Suprapubic skin (tissue), 4 donors: ENCODE measurements around the gene PEPD. TPM values are rescaled to one million over a fixed set of nuclear protein-coding genes. Genes with fewer than 3 reads are reported as not detected.
A peak's percentile ranks its signal among the peaks of the same experiment; 100 is the strongest.

ENCODE experiments used
- DNase-seq, 2 donors: peaks; one replicate each; pipeline ENCODE4 v3.0.0-alpha.2; 2019; ENCODE audit warnings: low spot score in 2 of 2
- H3K27ac ChIP-seq: fragments of 200-600 bp; sonication (generic); one replicate; pipeline ENCODE4 v1.5.1; 2019
- H3K27me3 ChIP-seq: fragments of 200-600 bp; sonication (generic); one replicate; pipeline ENCODE4 v1.5.1; 2019
- H3K36me3 ChIP-seq: fragments of 200-600 bp; sonication (generic); one replicate; pipeline ENCODE4 v1.5.1; 2019
- H3K4me1 ChIP-seq: fragments of 200-600 bp; sonication (generic); one replicate; pipeline ENCODE4 v1.5.1; 2019
- H3K4me3 ChIP-seq: fragments of 200-600 bp; sonication (generic); one replicate; pipeline ENCODE4 v1.5.1; 2019; ENCODE audit warnings: mild to moderate bottlenecking
- H3K9me3 ChIP-seq: fragments of 200-600 bp; sonication (generic); one replicate; pipeline ENCODE4 v1.5.1; 2019
- EP300 ChIP-seq: sonication (generic); formaldehyde crosslinking; IDR thresholded peaks from one replicate; pipeline ENCODE4 v1.6.1; 2017; ENCODE audit warnings: antibody characterized with exemption
- POLR2A ChIP-seq, 2 donors: fragments of 450-650 bp; IDR thresholded peaks; one replicate each; pipeline ENCODE4 v1.6.1; 2017; ENCODE audit warnings: antibody characterized with exemption in 2 of 2, mild to moderate bottlenecking in 2 of 2, moderate library complexity in 2 of 2
- POLR2AphosphoS5 ChIP-seq, 3 donors: sonication (generic); formaldehyde crosslinking; IDR thresholded peaks; one replicate each; pipeline ENCODE4 v1.6.1; 2017; ENCODE audit warnings: antibody characterized with exemption in 3 of 3
- WGBS: methylation state at CpG from one replicate; pipeline ENCODE4 v1.1.5; 2018; 5-methylcytosine and 5-hydroxymethylcytosine counted together
- total RNA-seq, 4 donors: library from RNA; depleted of rRNA; stranded (reverse); fragments of >200 nt; gene quantifications; one replicate each; pipeline ENCODE4 v1.1.0, GENCODE V29; 2016
- TF ChIP-seq, protein P1 (sequence below), 2 donors: fragments of 200-600 bp in 1 of 2; fragments of 450-650 bp in 1 of 2; sonication (generic) in 1 of 2; IDR thresholded peaks; one replicate each; pipeline ENCODE4 v1.5.1; 2016 to 2019; ENCODE audit warnings: antibody characterized with exemption in 2 of 2, mild to moderate bottlenecking in 1 of 2, moderate library complexity in 1 of 2

The PEPD gene
- total RNA-seq, 4 donors from 2014 or later: 35.2 to 73.8 (median 55.9) TPM

DNA sequence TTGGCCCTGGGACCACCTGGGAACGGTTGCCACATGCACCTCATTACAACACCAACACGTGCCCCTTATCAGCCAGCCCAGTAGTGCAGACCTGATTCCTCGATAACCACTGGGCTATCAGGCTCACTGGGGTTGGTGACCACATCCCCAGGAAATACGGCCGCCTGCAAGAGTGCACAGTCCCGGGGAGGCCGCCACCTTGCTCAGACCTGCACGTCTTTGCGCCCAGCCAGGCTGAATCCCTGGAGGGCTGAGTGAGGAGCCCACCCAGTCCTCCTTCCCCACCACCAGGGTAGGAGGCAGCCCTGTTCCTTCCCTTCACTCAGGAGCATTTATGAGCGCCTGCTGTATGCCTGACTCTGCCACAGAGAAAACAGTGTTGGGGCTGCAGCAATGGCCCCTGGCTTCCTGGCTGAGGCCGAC, 80.3 kb downstream of the PEPD start:
- 100% methylated on average over 1 of the region's 11 CpGs for WGBS
- TF ChIP-seq POLR2AphosphoS5 (IDR thresholded peaks at IDR 0.05): no peak
- TF ChIP-seq EP300: no peak
- no peak for TF ChIP-seq POLR2A (IDR thresholded peaks at IDR 0.05)
- TF ChIP-seq, protein P1, sequence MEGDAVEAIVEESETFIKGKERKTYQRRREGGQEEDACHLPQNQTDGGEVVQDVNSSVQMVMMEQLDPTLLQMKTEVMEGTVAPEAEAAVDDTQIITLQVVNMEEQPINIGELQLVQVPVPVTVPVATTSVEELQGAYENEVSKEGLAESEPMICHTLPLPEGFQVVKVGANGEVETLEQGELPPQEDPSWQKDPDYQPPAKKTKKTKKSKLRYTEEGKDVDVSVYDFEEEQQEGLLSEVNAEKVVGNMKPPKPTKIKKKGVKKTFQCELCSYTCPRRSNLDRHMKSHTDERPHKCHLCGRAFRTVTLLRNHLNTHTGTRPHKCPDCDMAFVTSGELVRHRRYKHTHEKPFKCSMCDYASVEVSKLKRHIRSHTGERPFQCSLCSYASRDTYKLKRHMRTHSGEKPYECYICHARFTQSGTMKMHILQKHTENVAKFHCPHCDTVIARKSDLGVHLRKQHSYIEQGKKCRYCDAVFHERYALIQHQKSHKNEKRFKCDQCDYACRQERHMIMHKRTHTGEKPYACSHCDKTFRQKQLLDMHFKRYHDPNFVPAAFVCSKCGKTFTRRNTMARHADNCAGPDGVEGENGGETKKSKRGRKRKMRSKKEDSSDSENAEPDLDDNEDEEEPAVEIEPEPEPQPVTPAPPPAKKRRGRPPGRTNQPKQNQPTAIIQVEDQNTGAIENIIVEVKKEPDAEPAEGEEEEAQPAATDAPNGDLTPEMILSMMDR (IDR thresholded peaks at IDR 0.05): no peak
- no peak overlapping the region for H3K4me3 ChIP-seq

DNA sequence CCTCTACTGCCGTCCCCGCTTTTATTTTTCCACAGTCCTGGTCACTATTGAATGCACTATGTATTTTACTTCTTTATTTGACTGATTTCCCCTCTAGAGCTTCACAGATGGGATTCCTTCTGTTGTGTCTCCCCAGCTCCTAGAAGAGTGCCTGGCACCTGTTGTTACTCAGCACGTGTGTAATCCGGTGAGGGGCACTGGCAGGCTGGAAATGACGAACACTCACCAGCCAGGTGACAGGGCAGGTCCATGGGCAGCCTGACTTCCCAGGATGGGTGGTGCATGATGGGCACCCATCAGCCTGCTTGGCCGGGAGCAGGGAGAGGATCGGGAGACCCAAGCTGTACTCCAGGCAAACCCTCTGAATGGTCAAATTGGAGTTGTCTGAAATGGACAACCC, 80.9 kb downstream of the PEPD start:
- WGBS: 95% methylated on average over 7 of the region's 7 CpGs
- H3K9me3 ChIP-seq: no peaks in the 10 kb centered on the region
- H3K27ac ChIP-seq: no peak overlapping the region
- no peaks in the 10 kb centered on the region for H3K36me3 ChIP-seq
- no peak overlapping the region for H3K4me3 ChIP-seq
- DNase-seq: no peak
- no peaks in the 10 kb centered on the region for H3K27me3 ChIP-seq
- no peak for TF ChIP-seq EP300
- TF ChIP-seq, protein P1 (IDR thresholded peaks at IDR 0.05): no peak
- no peak for TF ChIP-seq POLR2A (IDR thresholded peaks at IDR 0.05)
- TF ChIP-seq POLR2AphosphoS5 (IDR thresholded peaks at IDR 0.05): no peak
- no peaks in the 10 kb centered on the region for H3K4me1 ChIP-seq

More for the DNA sequence above, 80.3 kb downstream of the PEPD start:
- no peaks in the 10 kb centered on the region for H3K9me3 ChIP-seq
- no peaks in the 10 kb centered on the region for H3K4me1 ChIP-seq
- H3K36me3 ChIP-seq: no peaks in the 10 kb centered on the region
- H3K27me3 ChIP-seq: no peaks in the 10 kb centered on the region
- peak; percentile 60 to 74 for DNase-seq
- no peak overlapping the region for H3K27ac ChIP-seq

DNA sequence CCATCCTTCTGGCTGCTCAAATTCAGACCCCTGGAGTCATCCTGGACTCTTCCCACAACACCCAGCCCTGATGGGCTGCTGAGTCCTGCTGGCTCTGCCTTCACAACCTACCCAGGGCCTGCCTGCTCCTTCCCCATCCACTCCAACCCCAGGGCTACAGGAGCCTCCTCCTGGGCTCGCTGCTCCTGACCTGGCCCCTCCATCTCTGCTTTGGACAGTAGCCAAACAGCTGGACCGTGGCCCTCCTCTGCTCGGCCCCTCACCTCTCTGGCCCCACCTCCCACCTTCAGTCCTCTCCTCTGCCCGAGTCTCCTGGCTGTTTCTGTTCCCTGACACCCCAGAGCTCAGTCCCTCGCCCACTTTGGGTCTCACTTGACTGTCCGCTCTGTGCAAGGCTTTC, 81.3 kb downstream of the PEPD start:
- WGBS: 88% methylated on average over 6 of the region's 6 CpGs
- no peak for TF ChIP-seq POLR2AphosphoS5 (IDR thresholded peaks at IDR 0.05)
- TF ChIP-seq POLR2A (IDR thresholded peaks at IDR 0.05): no peak
- TF ChIP-seq, protein P1 (IDR thresholded peaks at IDR 0.05): no peak
- TF ChIP-seq EP300: no peak
- no peaks in the 10 kb centered on the region for H3K9me3 ChIP-seq
- no peak for DNase-seq
- H3K4me3 ChIP-seq: no peak overlapping the region
- no peaks in the 10 kb centered on the region for H3K27me3 ChIP-seq
- H3K27ac ChIP-seq: no peak overlapping the region
- no peaks in the 10 kb centered on the region for H3K36me3 ChIP-seq
- H3K4me1 ChIP-seq: no peaks in the 10 kb centered on the region

DNA sequence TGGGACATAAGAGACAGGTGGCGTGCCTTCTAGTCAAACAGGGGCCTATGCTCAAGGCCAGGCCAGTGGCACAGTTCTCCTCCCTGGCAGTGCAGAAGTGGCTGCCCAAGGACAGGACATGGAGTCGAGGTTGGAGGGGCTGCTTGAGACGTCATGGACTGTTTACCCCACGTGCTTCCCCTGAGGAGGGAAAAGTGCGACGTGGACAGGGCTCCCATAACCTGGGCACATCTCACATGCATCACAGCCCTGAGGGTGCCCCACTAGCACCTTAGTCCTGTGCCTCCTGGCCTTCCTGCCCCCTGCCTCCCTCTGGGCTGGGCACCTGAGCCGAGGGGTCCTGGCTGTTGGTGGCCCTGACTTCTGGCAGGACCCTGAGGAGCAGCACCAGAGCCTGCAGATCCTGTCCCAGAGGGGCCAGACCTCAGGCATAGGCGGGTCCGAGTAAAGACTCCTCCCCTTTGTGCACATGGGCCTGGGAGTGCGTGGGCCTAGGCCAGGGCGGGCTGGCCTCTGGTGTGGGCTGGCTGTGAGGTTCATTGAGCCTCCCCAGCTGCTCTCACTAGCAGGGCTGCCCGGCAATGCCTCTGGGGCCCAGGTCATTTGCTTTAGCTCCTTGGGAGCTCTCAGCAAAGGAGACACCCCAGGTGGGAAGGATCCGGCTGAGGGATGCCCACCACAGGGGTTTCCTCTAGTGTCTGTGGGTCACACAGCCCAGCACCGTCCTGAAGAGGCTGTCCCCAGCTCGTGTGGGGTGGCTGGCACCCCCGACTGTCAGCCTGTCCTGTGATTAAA, 82.4 kb downstream of the PEPD start:
- Histone ChIP-seq H3K4me3 (no peak overlapping the region), H3K27me3 (no peaks in the 10 kb centered on the region), H3K36me3 (no peaks in the 10 kb centered on the region), H3K4me1 (no peaks in the 10 kb centered on the region), H3K27ac (no peak overlapping the region), H3K9me3 (no peaks in the 10 kb centered on the region)
- TF ChIP-seq POLR2A (IDR thresholded peaks at IDR 0.05) (no peak), EP300 (no peak), POLR2AphosphoS5 (IDR thresholded peaks at IDR 0.05) (no peak)
- TF ChIP-seq, protein P1 (IDR thresholded peaks at IDR 0.05): no peak
- 94% methylated on average over 7 of the region's 16 CpGs for WGBS
- no peak for DNase-seq

DNA sequence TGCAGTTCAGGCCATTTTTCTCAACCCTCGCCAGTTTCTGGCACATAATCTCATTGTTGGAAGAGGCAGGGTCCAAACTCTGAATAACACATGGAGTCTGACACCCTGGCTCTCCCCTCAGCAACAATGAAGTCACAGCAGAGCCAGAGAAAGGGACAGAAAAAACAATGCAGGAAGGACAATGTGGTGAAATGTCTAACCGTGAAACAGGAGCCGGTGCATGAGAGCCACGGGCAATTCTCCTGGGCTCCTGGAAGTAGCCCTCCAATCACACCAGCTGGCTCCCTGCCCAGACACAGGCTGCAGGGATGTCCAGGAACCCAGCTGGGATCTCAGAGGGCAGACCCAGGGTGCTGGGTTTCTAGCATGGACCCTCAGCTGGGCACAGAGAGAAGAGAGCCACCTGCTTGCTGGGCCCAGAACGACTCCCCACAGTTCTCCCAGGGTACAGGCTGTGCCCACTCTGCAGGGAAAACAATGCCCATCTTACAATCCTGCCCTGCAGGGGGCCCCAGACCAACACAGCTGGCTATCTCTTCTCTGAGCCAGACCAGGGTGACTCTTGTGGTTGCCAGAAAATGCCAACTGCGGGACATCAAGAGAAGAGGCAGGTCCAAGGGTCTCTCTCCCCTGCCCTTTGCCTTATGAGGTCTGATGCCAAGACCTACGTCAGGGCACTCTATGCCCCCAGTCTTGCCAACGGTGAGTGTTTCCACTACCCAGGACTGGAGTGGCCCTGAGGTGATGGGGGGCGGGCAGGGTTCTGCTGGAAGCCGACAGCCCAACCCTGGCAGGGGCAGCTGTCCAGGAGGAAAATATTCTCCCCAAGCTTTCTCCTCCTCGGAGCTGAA, 83.5 kb downstream of the PEPD start:
- Histone ChIP-seq H3K9me3 (no peaks in the 10 kb centered on the region), H3K4me1 (peaks cover 2% of the 10 kb centered on the region), H3K36me3 (no peaks in the 10 kb centered on the region), H3K27ac (no peak overlapping the region), H3K4me3 (no peak overlapping the region), H3K27me3 (no peaks in the 10 kb centered on the region)
- DNase-seq: no peak
- TF ChIP-seq EP300: no peak
- 60% methylated on average over 7 of the region's 11 CpGs for WGBS
